Stomach (tissue), 9 donors: Measurements from ENCODE around the gene WWC2. TPM values are rescaled to one million over a fixed set of nuclear protein-coding genes. Genes with fewer than 3 reads are reported as not detected.

Source experiments
- DNase-seq, 2 donors: peaks; one replicate each; pipeline versions ENCODE4 v3.0.0 to v3.0.0-alpha.2; 2013 to 2019
- H3K27ac ChIP-seq, 5 donors: fragments of 200-600 bp in 4 of 5; sonication (generic) in 4 of 5; one replicate each; pipeline ENCODE4 v1.5.1; 2013 to 2019; ENCODE audit warnings: mild to moderate bottlenecking in 1 of 5, moderate library complexity in 1 of 5
- H3K27me3 ChIP-seq, 3 donors: fragments of 200-600 bp; sonication (generic); one replicate each; pipeline ENCODE4 v1.5.1; 2017 to 2019; ENCODE audit warnings: mixed run types in 1 of 3
- H3K36me3 ChIP-seq, 4 donors: fragments of 200-600 bp; sonication (generic); 1 replicate in 3 of 4; 2 replicates in 1 of 4; pipeline ENCODE4 v1.5.1; 2016 to 2019
- H3K4me1 ChIP-seq, 4 donors: fragments of 200-600 bp; sonication (generic); one replicate each; pipeline ENCODE4 v1.5.1; 2016 to 2019
- H3K4me3 ChIP-seq, 4 donors: fragments of 200-600 bp; sonication (generic) in 3 of 4; one replicate each; pipeline ENCODE4 v1.5.1; 2016 to 2019; ENCODE audit warnings: mild to moderate bottlenecking in 1 of 4
- H3K9me3 ChIP-seq, 4 donors: fragments of 200-600 bp; sonication (generic); one replicate each; pipeline ENCODE4 v1.5.1; 2016 to 2019
- EP300 ChIP-seq: sonication (generic); formaldehyde crosslinking; IDR thresholded peaks from one replicate; pipeline ENCODE4 v1.6.1; 2017; ENCODE audit warnings: antibody characterized with exemption
- POLR2A ChIP-seq, 4 donors: fragments of 450-650 bp; IDR thresholded peaks; one replicate each; pipeline ENCODE4 v1.6.1; 2016; ENCODE audit warnings: antibody characterized with exemption in 4 of 4, control low read depth in 2 of 4, mild to moderate bottlenecking in 1 of 4, moderate library complexity in 1 of 4
- POLR2AphosphoS5 ChIP-seq, 3 donors: sonication (generic); formaldehyde crosslinking; IDR thresholded peaks; one replicate each; pipeline ENCODE4 v1.6.1; 2016; ENCODE audit warnings: antibody characterized with exemption in 3 of 3
- WGBS, 5 donors: extraction: QIAGEN DNeasy Blood & Tissue Kit in 3 of 5; methylation state at CpG; one replicate each; pipeline versions ENCODE4 v1.1.5 to v1.1.7; 2013 to 2018; 5-methylcytosine and 5-hydroxymethylcytosine counted together
- intact Hi-C: fragments of 100-400 bp; cut with DNase I; formaldehyde crosslinking; loops from one replicate; pipeline ENCODE4 v1.15.1; 2023; ENCODE audit warnings: low total_unique reads
- polyA plus RNA-seq, 3 donors: library from polyadenylated mRNA; stranded (reverse); fragments of 200-250 nt; gene quantifications; one replicate each; pipeline ENCODE4 v1.2.3, GENCODE V29; 2013
- total RNA-seq, 5 donors: library from RNA; depleted of rRNA; stranded (reverse); fragments of >200 nt; gene quantifications; one replicate each; pipeline versions ENCODE4 v1.1.0 to v1.2.3, GENCODE V29; 2014 to 2016
- TF ChIP-seq, protein P1 (sequence below), 7 experiments: fragments of 450-650 bp in 4 of 7; fragments of 200-600 bp in 3 of 7; sonication (generic) in 3 of 7; IDR thresholded peaks; one replicate each; pipeline ENCODE4 v1.5.1; 2016 to 2019; ENCODE audit warnings: antibody characterized with exemption in 7 of 7, control low read depth in 2 of 7, mild to moderate bottlenecking in 1 of 7
- donor health status: healthy with polysubstance abuse.
- donor health status: Bipolar disorder and iron deficiency.
- donor health status: healthy.

WWC2 gene
- total and polyA plus RNA-seq, 8 donors, result 2.6 to 59.1 (median 31.1) TPM

DNA sequence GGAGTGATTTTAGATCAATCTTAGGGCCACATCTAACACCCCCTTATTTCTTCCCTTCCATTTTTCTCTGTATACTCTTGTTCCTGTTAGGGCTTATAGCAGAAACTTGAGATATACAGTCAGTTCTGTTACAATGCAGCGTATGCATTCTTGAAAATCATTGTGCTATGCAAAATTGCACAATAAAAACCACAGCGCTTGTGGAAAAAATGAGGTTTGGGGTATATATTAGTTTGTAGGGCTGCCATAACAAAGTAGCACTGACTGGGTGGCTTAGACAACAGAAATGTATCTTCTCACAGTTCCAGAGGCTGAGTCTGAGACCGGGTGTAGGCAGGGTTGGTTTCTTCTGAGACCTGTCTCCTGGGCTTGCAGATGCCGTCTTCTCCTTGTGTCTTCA, 59.0 kb downstream of the WWC2 start:
- no peaks in the 10 kb centered on the region for H3K27me3 ChIP-seq
- TF ChIP-seq EP300 (no peak), POLR2A (IDR thresholded peaks at IDR 0.05) (no peak), POLR2AphosphoS5 (IDR thresholded peaks at IDR 0.05) (no peak)
- TF ChIP-seq, protein P1, sequence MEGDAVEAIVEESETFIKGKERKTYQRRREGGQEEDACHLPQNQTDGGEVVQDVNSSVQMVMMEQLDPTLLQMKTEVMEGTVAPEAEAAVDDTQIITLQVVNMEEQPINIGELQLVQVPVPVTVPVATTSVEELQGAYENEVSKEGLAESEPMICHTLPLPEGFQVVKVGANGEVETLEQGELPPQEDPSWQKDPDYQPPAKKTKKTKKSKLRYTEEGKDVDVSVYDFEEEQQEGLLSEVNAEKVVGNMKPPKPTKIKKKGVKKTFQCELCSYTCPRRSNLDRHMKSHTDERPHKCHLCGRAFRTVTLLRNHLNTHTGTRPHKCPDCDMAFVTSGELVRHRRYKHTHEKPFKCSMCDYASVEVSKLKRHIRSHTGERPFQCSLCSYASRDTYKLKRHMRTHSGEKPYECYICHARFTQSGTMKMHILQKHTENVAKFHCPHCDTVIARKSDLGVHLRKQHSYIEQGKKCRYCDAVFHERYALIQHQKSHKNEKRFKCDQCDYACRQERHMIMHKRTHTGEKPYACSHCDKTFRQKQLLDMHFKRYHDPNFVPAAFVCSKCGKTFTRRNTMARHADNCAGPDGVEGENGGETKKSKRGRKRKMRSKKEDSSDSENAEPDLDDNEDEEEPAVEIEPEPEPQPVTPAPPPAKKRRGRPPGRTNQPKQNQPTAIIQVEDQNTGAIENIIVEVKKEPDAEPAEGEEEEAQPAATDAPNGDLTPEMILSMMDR (IDR thresholded peaks at IDR 0.05), result no peak
- WGBS, 5 donors, result 66 to 70% (median 69%) methylated on average over 4 of the region's 4 CpGs
- no peak for DNase-seq
- no peaks in the 10 kb centered on the region for H3K9me3 ChIP-seq
- H3K27ac ChIP-seq, result no peak overlapping the region
- peaks cover 6 to 42% (median 16%) of the 10 kb centered on the region in 4 donors for H3K4me1 ChIP-seq
- intact Hi-C loops, result no loop called here
- no peak overlapping the region for H3K4me3 ChIP-seq
- no peaks in the 10 kb centered on the region for H3K36me3 ChIP-seq

DNA sequence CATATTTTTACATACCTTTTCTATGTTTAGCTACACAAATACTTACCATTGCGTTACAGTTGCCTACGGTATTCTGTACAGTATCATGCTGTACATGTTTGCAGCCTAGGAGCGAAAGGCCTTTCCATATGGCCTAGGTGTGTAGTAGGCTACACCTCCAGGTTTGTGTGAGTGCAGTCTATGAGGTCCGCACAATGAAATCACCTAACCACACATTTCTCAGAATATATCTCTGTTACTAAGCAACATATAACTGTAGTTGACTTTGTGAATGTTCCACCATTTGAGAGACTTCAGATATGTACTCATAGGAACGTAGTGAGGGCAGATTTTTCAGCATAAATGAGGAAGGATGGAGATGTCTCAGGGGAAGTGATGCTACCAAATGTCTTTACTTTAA, 62.6 kb downstream of the WWC2 start:
- Histone ChIP-seq H3K9me3 (no peaks in the 10 kb centered on the region), H3K27me3 (no peaks in the 10 kb centered on the region), H3K4me3 (no peak overlapping the region), H3K27ac (no peak overlapping the region), H3K4me1 (peaks cover 0 to 45% (median 16%) of the 10 kb centered on the region in 4 donors), H3K36me3 (no peaks in the 10 kb centered on the region)
- no peak for DNase-seq
- intact Hi-C loops, result no loop called here
- WGBS, 5 donors, result 86 to 91% (median 89%) methylated on average over 5 of the region's 5 CpGs
- no peak for TF ChIP-seq POLR2A (IDR thresholded peaks at IDR 0.05)
- no peak for TF ChIP-seq POLR2AphosphoS5 (IDR thresholded peaks at IDR 0.05)
- no peak for TF ChIP-seq EP300
- TF ChIP-seq, protein P1 (IDR thresholded peaks at IDR 0.05), result no peak

DNA sequence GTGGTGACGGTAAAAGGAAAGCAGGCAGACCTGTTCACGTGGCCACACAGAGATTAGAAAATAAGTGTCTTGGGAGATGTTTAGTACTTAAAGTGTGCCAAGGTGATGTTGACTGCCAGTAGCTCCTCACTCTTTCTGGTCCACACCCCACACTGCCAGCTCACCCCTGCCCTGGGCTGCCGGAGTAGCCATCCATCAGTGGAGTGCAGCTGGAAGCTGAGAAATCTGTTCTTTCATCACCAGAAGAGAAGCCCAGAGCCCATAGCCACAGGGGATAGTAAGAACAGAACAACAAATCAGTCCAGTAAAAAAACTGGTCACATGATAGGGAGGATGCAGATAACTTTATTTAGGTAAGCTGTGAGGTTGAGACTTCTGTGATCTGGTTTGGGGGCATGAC, 64.1 kb downstream of the WWC2 start:
- no peak for DNase-seq
- intact Hi-C loops, result no loop called here
- TF ChIP-seq POLR2AphosphoS5 (IDR thresholded peaks at IDR 0.05) (no peak), POLR2A (IDR thresholded peaks at IDR 0.05) (no peak), EP300 (no peak)
- TF ChIP-seq, protein P1 (IDR thresholded peaks at IDR 0.05), result no peak
- Histone ChIP-seq H3K36me3 (no peaks in the 10 kb centered on the region), H3K27ac (no peak overlapping the region), H3K4me1 (peaks cover 0 to 45% (median 16%) of the 10 kb centered on the region in 4 donors), H3K4me3 (no peak overlapping the region), H3K9me3 (no peaks in the 10 kb centered on the region), H3K27me3 (no peaks in the 10 kb centered on the region)
- 79 to 89% (median 85%) methylated on average over 3 of the region's 3 CpGs for WGBS, 5 donors

DNA sequence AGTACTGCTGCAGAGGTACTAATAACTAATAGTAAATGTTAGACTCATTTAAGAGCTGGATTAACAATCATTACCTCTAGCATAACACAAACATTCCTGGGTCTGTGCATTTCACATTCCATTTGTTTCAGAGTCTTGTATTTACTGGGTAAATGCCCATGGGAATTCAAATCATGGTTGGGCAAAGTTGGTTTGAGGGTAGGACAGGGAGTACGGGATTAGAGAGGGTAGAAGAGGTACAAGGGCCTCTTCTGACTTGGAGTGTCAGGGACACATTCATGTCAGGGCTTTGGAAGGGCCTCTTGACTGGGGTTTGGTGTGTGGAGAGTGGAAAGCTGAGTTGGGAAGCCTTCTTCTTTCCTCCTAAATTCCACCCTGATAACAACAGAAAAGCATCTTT, 65.9 kb downstream of the WWC2 start:
- H3K4me3 ChIP-seq, result no peak overlapping the region
- H3K36me3 ChIP-seq, result no peaks in the 10 kb centered on the region
- H3K4me1 ChIP-seq, result peaks cover 0 to 42% (median 18%) of the 10 kb centered on the region in 4 donors
- intact Hi-C loops, result no loop called here
- no peaks in the 10 kb centered on the region for H3K9me3 ChIP-seq
- H3K27me3 ChIP-seq, result no peaks in the 10 kb centered on the region
- H3K27ac ChIP-seq, result no peak overlapping the region
- 48 to 78% (median 65%) methylated on average over 1 of the region's 1 CpG for WGBS, 5 donors
- no peak for TF ChIP-seq EP300
- TF ChIP-seq POLR2A (IDR thresholded peaks at IDR 0.05), result no peak
- TF ChIP-seq, protein P1 (IDR thresholded peaks at IDR 0.05), result no peak
- TF ChIP-seq POLR2AphosphoS5 (IDR thresholded peaks at IDR 0.05), result no peak
- DNase-seq, result no peak
